SK-N-SH (cell line): ENCODE measurements around the gene NFIA. TPM values are rescaled to one million over a fixed set of nuclear protein-coding genes. Genes with fewer than 3 reads are reported as not detected.

ENCODE experiments used
- CTCF ChIA-PET: fragments of 300-600, 350-600 bp; formaldehyde crosslinking; extraction: SDS; loops from one replicate; lab custom pipeline; 2021; lab: Yijun Ruan, JAX
- POLR2A ChIA-PET: fragments of 350-600 bp; sonication (Branson Sonifier 250); formaldehyde crosslinking; extraction: SDS; loops from one replicate; lab custom pipeline; 2020; ENCODE audit warnings: antibody characterized with exemption, inconsistent platforms; lab: Yijun Ruan, JAX
- DNase-seq: peaks from one replicate; pipeline ENCODE4 v3.0.0; 2012
- H2AFZ ChIP-seq: fragments of 200-600 bp; sonication (generic); 2 replicates; pipeline ENCODE4 v1.8.1; 2016; ENCODE audit warnings: antibody characterized with exemption, mild to moderate bottlenecking, low read depth
- H3F3A ChIP-seq: fragments of 200-600 bp; sonication (generic); replicated peaks from 2 replicates; pipeline ENCODE3; 2016; ENCODE audit warnings: antibody characterized with exemption, mild to moderate bottlenecking; ENCODE audit not compliant: insufficient read depth
- H3K27ac ChIP-seq, 2 experiments: fragments of 200-500 bp in 1 of 2; fragments of 200-600 bp in 1 of 2; sonication (Bioruptor generic) in 1 of 2; sonication (generic), shearing (Covaris generic) in 1 of 2; 2 replicates each; pipeline versions ENCODE4 v1.5.1 to v1.6.1; 2014 to 2016; ENCODE audit warnings: low read depth in 2 of 2, inconsistent platforms in 1 of 2, low read length in 1 of 2, mild to moderate bottlenecking in 1 of 2, mixed read lengths in 1 of 2
- H3K27me3 ChIP-seq: fragments of 200-600 bp; sonication (generic), shearing (Covaris generic); 2 replicates; pipeline ENCODE4 v1.6.1; 2016; ENCODE audit warnings: mixed run types; ENCODE audit not compliant: insufficient read depth
- H3K36me3 ChIP-seq, 2 experiments: fragments of 200-500 bp in 1 of 2; fragments of 200-600 bp in 1 of 2; sonication (Bioruptor generic) in 1 of 2; sonication (generic) in 1 of 2; replicated peaks in 1 of 2; 2 replicates each; pipeline versions ENCODE3 to v1.5.1; 2014 to 2016; ENCODE audit warnings: low read length in 1 of 2, mild to moderate bottlenecking in 1 of 2; ENCODE audit not compliant: insufficient read depth in 2 of 2, control insufficient read depth in 1 of 2
- H3K4me1 ChIP-seq, 2 experiments: fragments of 200-500 bp in 1 of 2; fragments of 200-600 bp in 1 of 2; sonication (Bioruptor generic) in 1 of 2; sonication (generic), shearing (Covaris generic) in 1 of 2; 2 replicates each; pipeline versions ENCODE4 v1.5.1 to v1.6.1; 2014 to 2016; ENCODE audit warnings: low read depth in 1 of 2, low read length in 1 of 2, mixed run types in 1 of 2; ENCODE audit not compliant: insufficient read depth in 2 of 2, control insufficient read depth in 1 of 2
- H3K4me2 ChIP-seq: fragments of 200-600 bp; sonication (generic), shearing (Covaris generic); 2 replicates; pipeline ENCODE4 v1.6.1; 2017; ENCODE audit warnings: mixed run types
- H3K4me3 ChIP-seq, 2 experiments: fragments of 200-500 bp in 1 of 2; fragments of 200-600 bp in 1 of 2; sonication (Bioruptor generic) in 1 of 2; sonication (generic), shearing (Covaris generic) in 1 of 2; 2 replicates each; pipeline versions ENCODE4 v1.5.1 to v1.8.1; 2014 to 2016; ENCODE audit warnings: low read depth in 2 of 2, inconsistent platforms in 1 of 2, low read length in 1 of 2, mild to moderate bottlenecking in 1 of 2, mixed read lengths in 1 of 2, moderate library complexity in 1 of 2
- H3K79me2 ChIP-seq: fragments of 200-600 bp; sonication (generic); 2 replicates; pipeline ENCODE4 v1.8.1; 2017; ENCODE audit warnings: mild to moderate bottlenecking; ENCODE audit not compliant: insufficient read depth
- H3K9ac ChIP-seq: fragments of 200-600 bp; sonication (generic); 2 replicates; pipeline ENCODE4 v1.6.1; 2017; ENCODE audit warnings: mixed run types
- H3K9me2 ChIP-seq: fragments of 200-600 bp; sonication (generic); 2 replicates; pipeline ENCODE4 v1.6.1; 2017; ENCODE audit warnings: mixed run types
- H3K9me3 ChIP-seq: fragments of 200-600 bp; sonication (generic); 2 replicates; pipeline ENCODE4 v1.6.1; 2017; ENCODE audit warnings: mixed run types, mild to moderate bottlenecking, moderate library complexity
- H4K20me1 ChIP-seq: fragments of 200-600 bp; sonication (generic); 2 replicates; pipeline ENCODE4 v1.6.1; 2017; ENCODE audit warnings: mild to moderate bottlenecking, mixed run types; ENCODE audit not compliant: insufficient read depth
- EP300 ChIP-seq, 2 experiments: IDR thresholded peaks; 2 replicates each; pipeline versions ENCODE4 v1.4.0 to v1.6.1; 2012; ENCODE audit warnings: borderline replicate concordance in 1 of 2, low read depth in 1 of 2, low read length in 1 of 2
- GATA2 ChIP-seq: sonication (generic); formaldehyde crosslinking; IDR thresholded peaks from 2 replicates; pipeline ENCODE4 v1.5.0; 2020; ENCODE audit warnings: mild to moderate bottlenecking, missing genetic modification reagents
- JUND ChIP-seq: IDR thresholded peaks from 2 replicates; pipeline ENCODE4 v1.4.0; 2012
- MAX ChIP-seq: IDR thresholded peaks from 2 replicates; pipeline ENCODE4 v1.4.0; 2012; ENCODE audit warnings: low read depth
- PBX3 ChIP-seq: IDR thresholded peaks from 2 replicates; pipeline ENCODE4; 2012
- RAD21 ChIP-seq: IDR thresholded peaks from 2 replicates; pipeline ENCODE4 v1.6.1; 2012; ENCODE audit warnings: mild to moderate bottlenecking, low read length
- RFX5 ChIP-seq: IDR thresholded peaks from 2 replicates; pipeline ENCODE4 v1.6.1; 2012; ENCODE audit warnings: mild to moderate bottlenecking, improper control_type of control experiment, low read length
- SIN3A ChIP-seq: IDR thresholded peaks from 2 replicates; pipeline ENCODE4 v1.6.1; 2012; ENCODE audit warnings: low read depth, mild to moderate bottlenecking, low read length, moderate library complexity, borderline replicate concordance
- TAF1 ChIP-seq: IDR thresholded peaks from 2 replicates; pipeline ENCODE4 v1.6.1; 2012; ENCODE audit warnings: low read depth, mild to moderate bottlenecking, low read length, moderate library complexity, borderline replicate concordance
- TEAD4 ChIP-seq: IDR thresholded peaks from 2 replicates; pipeline ENCODE4 v1.4.0; 2012; ENCODE audit warnings: mild to moderate bottlenecking, borderline replicate concordance; ENCODE audit not compliant: insufficient read depth
- WGBS: methylation state at CpG from one replicate; pipeline ENCODE4 v1.1.6; 2017; ENCODE audit warnings: low lambda C conversion rate; 5-methylcytosine and 5-hydroxymethylcytosine counted together
- polyA plus RNA-seq, 3 experiments: library from polyadenylated mRNA; depleted of rRNA; stranded (reverse); fragments of >200 nt; gene quantifications; 2 replicates each; pipeline ENCODE4 v1.2.3, GENCODE V29; 2012
- TF ChIP-seq, protein P1 (sequence below): fragments of 200-600 bp; sonication (generic); IDR thresholded peaks from 2 replicates; pipeline ENCODE4 v1.6.1; 2017; ENCODE audit warnings: antibody characterized with exemption, mild to moderate bottlenecking, moderate library complexity

The NFIA gene
- polyA plus RNA-seq, 1 of the 3 experiments (the other 2 are of a cell fraction) = 3.3 TPM

- TF ChIP-seq, protein P1, sequence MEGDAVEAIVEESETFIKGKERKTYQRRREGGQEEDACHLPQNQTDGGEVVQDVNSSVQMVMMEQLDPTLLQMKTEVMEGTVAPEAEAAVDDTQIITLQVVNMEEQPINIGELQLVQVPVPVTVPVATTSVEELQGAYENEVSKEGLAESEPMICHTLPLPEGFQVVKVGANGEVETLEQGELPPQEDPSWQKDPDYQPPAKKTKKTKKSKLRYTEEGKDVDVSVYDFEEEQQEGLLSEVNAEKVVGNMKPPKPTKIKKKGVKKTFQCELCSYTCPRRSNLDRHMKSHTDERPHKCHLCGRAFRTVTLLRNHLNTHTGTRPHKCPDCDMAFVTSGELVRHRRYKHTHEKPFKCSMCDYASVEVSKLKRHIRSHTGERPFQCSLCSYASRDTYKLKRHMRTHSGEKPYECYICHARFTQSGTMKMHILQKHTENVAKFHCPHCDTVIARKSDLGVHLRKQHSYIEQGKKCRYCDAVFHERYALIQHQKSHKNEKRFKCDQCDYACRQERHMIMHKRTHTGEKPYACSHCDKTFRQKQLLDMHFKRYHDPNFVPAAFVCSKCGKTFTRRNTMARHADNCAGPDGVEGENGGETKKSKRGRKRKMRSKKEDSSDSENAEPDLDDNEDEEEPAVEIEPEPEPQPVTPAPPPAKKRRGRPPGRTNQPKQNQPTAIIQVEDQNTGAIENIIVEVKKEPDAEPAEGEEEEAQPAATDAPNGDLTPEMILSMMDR = no peak
- no peak for TF ChIP-seq GATA2 (CRISPR knock-in tag)
- no peak for TF ChIP-seq PBX3
- no peak for TF ChIP-seq TAF1
- TF ChIP-seq, all 33 proteins: peak for 0
These were observed 288.5 kb downstream of the NFIA start (continued) for GRCh38 chr1:61370913-61371279.

- TF ChIP-seq RFX5 = no peak
- TF ChIP-seq TEAD4 = no peak
- no peak for TF ChIP-seq EP300 (IDR thresholded peaks at IDR 0.05; ENCODE audit: borderline replicate concordance in 1 of 2, low read depth in 1 of 2, low read length in 1 of 2)
- TF ChIP-seq JUND = no peak
- TF ChIP-seq MAX = no peak
- TF ChIP-seq, protein P1 = no peak
- TF ChIP-seq SIN3A = no peak
- TF ChIP-seq TAF1 = no peak
- no peak for TF ChIP-seq RAD21
- Histone ChIP-seq H3K36me3 (peaks cover 0 to 4% of the 10 kb centered on the region in 2 experiments), H3K9ac (no peak overlapping the region), H3K9me3 (no peaks in the 10 kb centered on the region), H2AFZ (no peak overlapping the region), H3K27ac (no peak overlapping the region), H3K9me2 (no peaks in the 10 kb centered on the region), H3K4me3 (no peak overlapping the region), H3K79me2 (no peaks in the 10 kb centered on the region), H3K4me1 (peaks cover 4 to 5% of the 10 kb centered on the region in 2 experiments; a peak in 3 of 4 replicates), H3F3A (no peaks in the 10 kb centered on the region), H3K4me2 (no peak overlapping the region), H3K27me3 (no peaks in the 10 kb centered on the region), H4K20me1 (no peaks in the 10 kb centered on the region)
- DNase-seq = no peak
- 95% methylated on average over 5 of the region's 5 CpGs for WGBS
- CTCF ChIA-PET = interaction anchor here (0.6 to 1.2 kb wide), 3 partner anchors 12 to 323 kb away, joined by 3 read pairs; no protein-coding TSS in a partner anchor
- POLR2A ChIA-PET = interaction anchor here (1.0 kb wide), 1 partner anchor 323 kb away, joined by 3 read pairs; no protein-coding TSS in a partner anchor
These were observed 290.6 kb downstream of the NFIA start for GRCh38 chr1:61372944-61373343.
